K562 (cell line): ENCODE measurements around the gene TBC1D16. TPM values are rescaled to one million over a fixed set of nuclear protein-coding genes. Genes with fewer than 3 reads are reported as not detected.

Experiments
- GABPA ChIP-seq: fragments of 200-800 bp; sonication (Bioruptor generic); conservative IDR thresholded peaks from 2 replicates; pipeline ENCODE4 v1.6.1; 2016; ENCODE audit warnings: low read depth, missing genetic modification characterization, missing compliant biosample characterization
- KAT7 ChIP-seq: sonication (generic); formaldehyde crosslinking; IDR thresholded peaks from 2 replicates; pipeline ENCODE4 v1.8.0; 2022; ENCODE audit warnings: missing genetic modification reagents, mild to moderate bottlenecking, borderline replicate concordance
- POLR2H ChIP-seq: IDR thresholded peaks from 2 replicates; pipeline ENCODE4 v1.6.1; 2016; ENCODE audit warnings: missing genetic modification characterization, low read depth, mild to moderate bottlenecking, control low read depth, missing compliant biosample characterization, moderate library complexity
- PRDM10 ChIP-seq: fragments of 450-650 bp; IDR thresholded peaks from 2 replicates; pipeline ENCODE4 v1.6.1; 2018; ENCODE audit not compliant: partially characterized antibody
- PTRF ChIP-seq: fragments of 450-650 bp; IDR thresholded peaks from 2 replicates; pipeline ENCODE4 v1.6.1; 2016; ENCODE audit warnings: mild to moderate bottlenecking, missing genetic modification characterization, missing compliant biosample characterization
- SP1 ChIP-seq: sonication (generic); formaldehyde crosslinking; IDR thresholded peaks from 2 replicates; pipeline ENCODE4 v1.8.1; 2022; ENCODE audit warnings: mild to moderate bottlenecking, missing genetic modification reagents
- SRSF9 ChIP-seq: fragments of 200-400 bp; formaldehyde crosslinking; IDR thresholded peaks from 2 replicates; pipeline ENCODE4 v1.6.1; 2017; ENCODE audit warnings: low read depth, low read length, borderline replicate concordance
- TAF9B ChIP-seq: fragments of 450-650 bp; IDR thresholded peaks from 2 replicates; pipeline ENCODE4 v1.6.1; 2018; ENCODE audit warnings: mild to moderate bottlenecking; ENCODE audit not compliant: partially characterized antibody
- TRIM28 ChIP-seq: fragments of 450-650 bp; IDR thresholded peaks from 2 replicates; pipeline ENCODE4 v1.6.1; 2017
- ZFP36 ChIP-seq: fragments of 150-350 bp; IDR thresholded peaks from 2 replicates; pipeline ENCODE4 v1.6.1; 2018; ENCODE audit warnings: low read length, low read depth; ENCODE audit not compliant: partially characterized antibody
- ZNF316 ChIP-seq: fragments of 450-650 bp; IDR thresholded peaks from 2 replicates; pipeline ENCODE4 v1.6.1; 2016
- polyA plus RNA-seq, 8 experiments: library from polyadenylated mRNA; depleted of rRNA in 4 of 8; stranded (reverse) in 5 of 8; unstranded in 3 of 8; fragments of >200 nt; fragmentation: Nextera tagmentation in 2 of 8; fragmentation: Illumina TruSeq in 1 of 8; extraction: Ambion mirVana in 2 of 8; extraction: Trizol in 1 of 8; gene quantifications; 2 replicates each; pipeline versions ENCODE4 v1.2.1 to v1.2.3, GENCODE V29; 2011 to 2014; ENCODE audit warnings: inconsistent platforms in 1 of 8, missing spikeins in 1 of 8
- total RNA-seq, 7 experiments: library from RNA; depleted of rRNA in 6 of 7; stranded (reverse); fragments of >200 nt in 6 of 7; fragmentation: Illumina TruSeq in 2 of 7; extraction: Trizol in 2 of 7; gene quantifications; 2 replicates each; pipeline versions ENCODE4 v1.2.1 to v1.2.3, GENCODE V29; 2011 to 2021; ENCODE audit warnings: low replicate concordance in 1 of 7

TBC1D16 gene
- total and polyA plus RNA-seq, 9 of the 15 experiments (the other 6 are each of a cell fraction or from before 2014, with no cell fraction given): 0.01 to 0.20 (median 0.03) TPM; not detected in 1

- TF ChIP-seq PTRF (no peak), PRDM10 (no peak), SRSF9 (no peak), POLR2H (tag) (no peak), KAT7 (CRISPR knock-in tag) (no peak), ZFP36 (peak; percentile 83), TAF9B (no peak), SP1 (CRISPR knock-in tag) (no peak), TRIM28 (no peak), ZNF316 (peak; percentile 46; the same call in 1 of the 2 replicates), GABPA (tag) (no peak)
Observed at GRCh38 chr17:79953335-79953734, 82.3 kb downstream of the TBC1D16 start (continued).
